H1 (cell line): Measurements from ENCODE around the gene PTPRG.

Source experiments
- CTCF ChIP-seq, 3 experiments: IDR thresholded peaks; 1 replicate in 2 of 3; 2 replicates in 1 of 3; pipeline versions ENCODE4 v1.5.1 to v1.6.1; 2011; ENCODE audit warnings: low read length in 3 of 3, mild to moderate bottlenecking in 3 of 3, inconsistent platforms in 2 of 3, low read depth in 1 of 3, moderate library complexity in 1 of 3; ENCODE audit not compliant: insufficient read depth in 1 of 3; ENCODE audit errors: control extremely low read depth in 1 of 3
- EZH2 ChIP-seq: fragments of 200-600 bp; sonication (generic); IDR thresholded peaks from 2 replicates; pipeline ENCODE4 v1.7.1; 2012; ENCODE audit warnings: low read depth, mild to moderate bottlenecking, moderate library complexity, low read length, inconsistent platforms; ENCODE audit not compliant: severe bottlenecking
- SUZ12 ChIP-seq: fragments of 200-600 bp; sonication (generic); IDR thresholded peaks from 2 replicates; pipeline ENCODE4 v1.6.1; 2012; ENCODE audit warnings: mild to moderate bottlenecking, inconsistent platforms, low read length, moderate library complexity, mixed read lengths
- TAF1 ChIP-seq: IDR thresholded peaks from 2 replicates; pipeline ENCODE4 v1.6.1; 2011; ENCODE audit warnings: mild to moderate bottlenecking, low read depth, low read length
- TBP ChIP-seq: IDR thresholded peaks from 2 replicates; pipeline ENCODE4 v1.6.1; 2011; ENCODE audit warnings: low read depth, low read length, improper control_type of control experiment
- TCF12 ChIP-seq: IDR thresholded peaks from 2 replicates; pipeline ENCODE4 v1.6.1; 2011; ENCODE audit warnings: low read depth, mild to moderate bottlenecking, low read length
- TEAD4 ChIP-seq: IDR thresholded peaks from 2 replicates; pipeline ENCODE4 v1.6.1; 2012; ENCODE audit warnings: low read depth, low read length, inconsistent platforms, mixed read lengths
- USF2 ChIP-seq: IDR thresholded peaks from 2 replicates; pipeline ENCODE4 v1.6.1; 2011; ENCODE audit warnings: low read length, improper control_type of control experiment

- TF ChIP-seq TCF12 (no peak), TBP (no peak), TEAD4 (no peak), CTCF (IDR thresholded peaks at IDR 0.05; ENCODE audit: control extremely low read depth in 1 of 3, insufficient read depth in 1 of 3, low read depth in 1 of 3, low read length in 3 of 3) (no peak), SUZ12 (no peak), USF2 (no peak), EZH2 (no peak), TAF1 (no peak)
These were observed 698.6 kb downstream of the PTPRG start for GRCh38 chr3:62259924-62260323.
